ENCODE results near the gene TP73. TPM values are rescaled to one million over a fixed set of nuclear protein-coding genes. Genes with fewer than 3 reads are reported as not detected.
A peak's percentile ranks its signal among the peaks of the same experiment; 100 is the strongest.

TP73 gene
- total RNA-seq, 4 donors from 2014 or later, result 4.9 to 8.8 (median 7.0) TPM

- 40 to 60% methylated on average over 1 to 26 of the region's 37 CpGs for WGBS, 2 donors
- peaks cover 0 to 64% (median 0%) of the 10 kb centered on the region in 4 donors for H3K27me3 ChIP-seq
- H3K4me3 ChIP-seq, result no peak overlapping the region
- intact Hi-C loops (cut with DNase I), result loop anchor here (10.0 kb wide), 1 partner anchor 232 kb away; no protein-coding TSS in a partner anchor
- TF ChIP-seq POLR2A (IDR thresholded peaks at IDR 0.05), result no peak
- TF ChIP-seq CTCF (IDR thresholded peaks at IDR 0.05), result peak in 2 of 6 experiments; percentile 7 to 12
- H3K27ac ChIP-seq, result no peak overlapping the region
- no peaks in the 10 kb centered on the region for H3K9me3 ChIP-seq
- H3K36me3 ChIP-seq, result no peaks in the 10 kb centered on the region
- DNase-seq, result no peak
- H3K4me1 ChIP-seq, result no peaks in the 10 kb centered on the region
These were observed 74.9 kb downstream of the TP73 start for GRCh38 chr1:3727042-3727824.

- Histone ChIP-seq H3K27me3 (peaks cover 0 to 71% (median 0%) of the 10 kb centered on the region in 4 donors), H3K4me1 (no peaks in the 10 kb centered on the region), H3K36me3 (no peaks in the 10 kb centered on the region), H3K27ac (no peak overlapping the region), H3K9me3 (no peaks in the 10 kb centered on the region), H3K4me3 (no peak overlapping the region)
- no peak for TF ChIP-seq POLR2A (IDR thresholded peaks at IDR 0.05)
- TF ChIP-seq CTCF (IDR thresholded peaks at IDR 0.05), result no peak
- DNase-seq, result no peak
- 78 to 84% methylated on average over 5 to 12 of the region's 31 CpGs for whole genome bisulfite sequencing, 2 donors
- intact Hi-C loops (cut with DNase I), result loop anchor here (10.0 kb wide), 1 partner anchor 233 kb away; no protein-coding TSS in a partner anchor
These were observed 75.8 kb downstream of the TP73 start for GRCh38 chr1:3727825-3728776.

DNA sequence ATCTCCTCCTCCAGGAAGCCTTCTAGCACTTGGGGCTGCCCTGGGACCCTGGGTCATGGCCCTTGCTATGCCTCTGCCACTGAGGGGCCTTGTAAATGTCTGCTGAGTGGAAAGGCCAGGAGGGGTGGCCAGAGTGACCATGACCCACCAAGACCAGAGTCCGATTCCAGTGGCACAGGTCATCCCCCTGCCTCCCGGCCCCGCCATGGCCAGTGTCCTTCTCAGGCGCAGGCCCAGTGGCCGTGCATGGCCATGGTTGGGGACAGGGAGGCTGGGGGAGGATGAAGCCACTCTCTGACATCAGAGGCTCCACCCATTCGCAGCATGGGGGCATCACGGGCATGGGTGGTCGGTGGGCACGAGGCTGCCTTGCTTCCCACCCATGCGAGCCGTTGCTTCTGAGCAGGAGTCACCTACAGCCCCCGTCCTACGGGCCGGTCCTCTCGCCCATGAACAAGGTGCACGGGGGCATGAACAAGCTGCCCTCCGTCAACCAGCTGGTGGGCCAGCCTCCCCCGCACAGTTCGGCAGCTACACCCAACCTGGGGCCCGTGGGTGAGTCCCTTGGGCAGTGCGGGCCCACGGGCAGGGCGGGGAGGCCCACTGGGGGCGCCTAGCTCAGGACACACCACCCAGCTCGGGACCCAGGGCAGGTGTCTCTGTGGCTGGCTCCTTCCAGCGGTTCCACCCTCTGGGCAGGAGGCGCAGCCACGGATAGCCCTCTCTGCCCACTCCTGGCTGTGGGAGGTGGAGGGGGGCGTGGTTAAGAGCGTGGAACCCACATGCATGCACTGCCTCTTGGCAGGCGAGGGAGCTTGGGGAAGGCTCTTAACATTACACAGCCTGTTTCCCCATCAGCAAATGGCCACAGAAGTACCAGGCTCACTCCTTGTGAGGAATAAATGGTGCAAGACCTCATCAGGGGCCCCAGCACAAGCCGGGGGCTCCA lies 77.6 kb downstream of the TP73 start:
- DNase-seq, result no peak
- 63% methylated on average over 4 of the region's 32 CpGs; no CpG with 5 or more reads in 1 of the 2 donors for WGBS, 2 donors

More for the DNA sequence above, 77.6 kb downstream of the TP73 start:
- intact Hi-C loops (cut with DNase I), result loop anchor here (10.0 kb wide), 1 partner anchor 235 kb away; no protein-coding TSS in a partner anchor
- H3K27me3 ChIP-seq, result peaks cover 0 to 69% (median 0%) of the 10 kb centered on the region in 4 donors
- TF ChIP-seq POLR2A (IDR thresholded peaks at IDR 0.05) (no peak), CTCF (IDR thresholded peaks at IDR 0.05) (no peak)
- H3K36me3 ChIP-seq, result peaks cover 0 to 8% (median 0%) of the 10 kb centered on the region in 3 donors
- no peak overlapping the region for H3K4me3 ChIP-seq
- no peak overlapping the region for H3K27ac ChIP-seq
- H3K9me3 ChIP-seq, result no peaks in the 10 kb centered on the region
- no peaks in the 10 kb centered on the region for H3K4me1 ChIP-seq
